Stimulated activated CD4-positive, alpha-beta T cell treated with anti-CD3 and anti-CD28 coated beads, TNF-alpha, amount 100 ng/mL, for 1 hour (primary cell): Measurements from ENCODE around the gene KLRD1.
"Not testable (repeated sequence)": the region's sequence is repeated elsewhere in the genome, so short reads cannot be mapped to it uniquely, and the experiment has no call there.

Experiments
- DNase-seq, 3 donors: peaks; one replicate each; pipeline ENCODE4 v3.0.0-alpha.2; 2020; ENCODE audit warnings: low read depth in 3 of 3, low spot score in 1 of 3

Gene KLRD1

GRCh38 chr12:10368206-10369171, 60.8 kb downstream of the KLRD1 start:
- DNase-seq, result no peak

DNA sequence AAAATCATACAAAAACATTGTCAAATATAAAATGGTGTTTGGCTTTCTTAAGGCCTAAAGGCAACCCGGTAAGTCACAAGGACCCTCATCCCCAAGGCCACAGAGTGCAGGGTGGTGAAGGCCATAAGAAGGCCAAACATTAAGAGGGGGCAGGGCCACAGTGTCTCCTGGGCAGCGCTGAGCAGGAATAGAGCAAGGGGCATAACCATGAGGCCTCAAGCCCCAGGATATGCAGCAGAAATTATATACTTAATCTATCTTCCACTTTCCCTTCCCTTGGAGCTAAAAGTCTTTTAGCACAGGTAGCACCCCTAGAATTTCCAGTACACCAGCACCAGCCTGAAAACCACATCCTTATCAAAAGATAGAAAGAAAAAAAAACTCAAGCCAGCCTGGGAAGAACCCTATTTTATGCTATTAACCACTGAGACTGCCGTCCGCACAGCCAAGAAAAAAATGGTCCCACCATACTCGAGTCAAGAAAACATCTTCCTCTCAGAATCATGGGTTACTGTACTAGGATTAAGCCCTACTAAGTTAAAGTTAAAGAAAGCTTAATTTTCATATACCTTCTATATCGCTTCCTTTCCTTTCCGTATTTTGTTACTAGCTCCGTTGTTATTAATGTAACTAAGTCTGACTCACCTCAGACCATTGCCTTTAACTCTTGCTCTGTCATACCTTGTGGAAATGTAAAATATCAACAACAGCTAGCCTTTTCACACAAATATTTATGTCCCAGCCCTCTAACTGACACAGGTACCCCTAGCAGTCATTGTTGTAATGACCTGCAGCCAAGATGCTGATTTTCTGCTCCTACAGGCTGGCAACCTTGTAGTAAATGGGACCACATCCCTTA, 62.1 kb downstream of the KLRD1 start:
- DNase-seq, result no peak

DNA sequence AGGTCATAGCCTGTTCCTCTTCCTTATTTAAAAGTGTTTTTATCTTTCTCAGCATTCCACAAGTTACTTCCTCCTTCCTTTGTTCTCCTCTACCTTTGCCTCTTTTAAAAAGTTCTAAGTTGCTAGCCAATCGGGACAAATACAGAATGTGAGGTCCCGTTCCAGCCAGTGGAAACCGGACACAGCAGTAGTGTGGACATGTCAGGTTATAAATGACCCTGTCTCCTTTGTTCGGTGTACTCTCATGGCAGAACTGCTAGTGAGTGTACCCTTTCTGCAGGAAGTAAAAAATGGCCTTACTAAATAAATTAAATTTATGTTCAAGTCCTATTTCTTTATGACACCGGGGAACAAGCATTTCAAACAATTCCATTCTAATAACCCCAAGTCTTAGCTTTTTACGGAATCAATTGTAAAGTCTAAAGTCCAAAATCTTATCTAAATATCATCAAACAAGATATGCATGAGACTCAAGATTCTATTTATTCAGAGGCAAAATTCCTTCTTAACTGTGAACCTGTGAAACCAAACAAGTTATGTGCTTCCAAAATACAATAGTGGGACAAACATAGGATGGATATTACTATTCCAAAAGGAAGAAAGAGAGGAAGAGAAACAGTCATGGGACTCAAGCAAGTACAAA, 64.3 kb downstream of the KLRD1 start:
- not testable (repeated sequence) for DNase-seq

- no peak for DNase-seq
These were observed 64.9 kb downstream of the KLRD1 start for GRCh38 chr12:10372559-10372958.

DNA sequence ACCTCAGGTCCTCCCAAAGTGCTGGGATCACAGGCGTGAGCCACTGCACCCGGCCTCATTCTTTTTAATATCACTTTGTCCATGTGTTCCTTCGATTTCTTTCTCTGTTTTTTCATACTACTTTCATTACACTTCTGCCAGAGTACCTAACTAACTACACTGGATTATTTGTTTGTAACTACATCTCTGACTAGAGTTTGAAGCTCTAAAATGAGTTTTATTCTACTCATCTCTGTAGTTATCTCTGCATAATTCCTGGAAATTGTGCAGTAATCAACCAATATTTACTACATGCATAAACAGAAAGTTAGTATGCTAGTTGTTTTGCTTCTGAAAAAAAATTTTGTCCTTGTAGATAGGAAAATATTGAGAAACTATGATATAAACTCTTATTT, 67.0 kb downstream of the KLRD1 start:
- no peak for DNase-seq

GRCh38 chr12:10378737-10379136, 71.1 kb downstream of the KLRD1 start:
- DNase-seq, result not testable (repeated sequence)
